Transverse colon (tissue), 3 donors: ENCODE results near the gene THBS2.
A peak's percentile ranks its signal among the peaks of the same experiment; 100 is the strongest.
"Not testable (repeated sequence)": the region's sequence is repeated elsewhere in the genome, so short reads cannot be mapped to it uniquely, and the experiment has no call there.

Source experiments
- POLR2A ChIP-seq: fragments of 450-650 bp; IDR thresholded peaks from one replicate; pipeline ENCODE4 v1.6.1; 2016; ENCODE audit warnings: antibody characterized with exemption, mild to moderate bottlenecking, moderate library complexity
- POLR2AphosphoS5 ChIP-seq, 3 donors: sonication (generic); formaldehyde crosslinking; IDR thresholded peaks; one replicate each; pipeline ENCODE4 v1.6.1; 2016; ENCODE audit warnings: antibody characterized with exemption in 3 of 3

DNA sequence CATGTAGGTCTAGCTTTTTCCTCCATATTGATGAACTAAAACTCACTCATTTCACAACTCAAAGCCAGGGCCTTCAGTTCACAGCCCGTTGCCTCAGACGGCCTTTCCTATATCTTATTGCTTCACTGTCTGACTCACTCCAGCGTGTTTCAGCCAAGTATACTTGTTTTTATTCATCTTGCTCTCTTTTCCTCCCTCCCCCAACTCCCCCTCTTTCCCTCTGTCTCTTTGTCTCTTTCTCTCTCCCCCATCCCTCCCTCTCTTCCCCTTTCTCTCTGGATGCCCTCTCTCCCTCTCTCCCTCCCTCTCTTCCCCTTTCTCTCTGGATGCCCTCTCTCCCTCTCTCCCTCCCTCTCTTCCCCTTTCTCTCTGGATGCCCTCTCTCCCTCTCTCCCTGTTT is 38.9 kb downstream of the THBS2 start:
- not testable (repeated sequence) for TF ChIP-seq POLR2A
- TF ChIP-seq POLR2AphosphoS5 (IDR thresholded peaks at IDR 0.05): peak in 2 of 3 donors; percentile 63 to 70
